K562 treated with DMSO at 1 percent for 4 hours (cell line): Measurements from ENCODE around the gene STX2. TPM values are rescaled to one million over a fixed set of nuclear protein-coding genes. Genes with fewer than 3 reads are reported as not detected.

ENCODE experiments used
- total RNA-seq: library from RNA; unstranded; fragments of 300-600 nt; gene quantifications from 2 replicates; pipeline ENCODE4 v1.2.3, GENCODE V29; 2022; ENCODE audit not compliant: insufficient read depth

STX2 gene
- 9.7 and 13.6 TPM in 2 replicates for total RNA-seq

DNA sequence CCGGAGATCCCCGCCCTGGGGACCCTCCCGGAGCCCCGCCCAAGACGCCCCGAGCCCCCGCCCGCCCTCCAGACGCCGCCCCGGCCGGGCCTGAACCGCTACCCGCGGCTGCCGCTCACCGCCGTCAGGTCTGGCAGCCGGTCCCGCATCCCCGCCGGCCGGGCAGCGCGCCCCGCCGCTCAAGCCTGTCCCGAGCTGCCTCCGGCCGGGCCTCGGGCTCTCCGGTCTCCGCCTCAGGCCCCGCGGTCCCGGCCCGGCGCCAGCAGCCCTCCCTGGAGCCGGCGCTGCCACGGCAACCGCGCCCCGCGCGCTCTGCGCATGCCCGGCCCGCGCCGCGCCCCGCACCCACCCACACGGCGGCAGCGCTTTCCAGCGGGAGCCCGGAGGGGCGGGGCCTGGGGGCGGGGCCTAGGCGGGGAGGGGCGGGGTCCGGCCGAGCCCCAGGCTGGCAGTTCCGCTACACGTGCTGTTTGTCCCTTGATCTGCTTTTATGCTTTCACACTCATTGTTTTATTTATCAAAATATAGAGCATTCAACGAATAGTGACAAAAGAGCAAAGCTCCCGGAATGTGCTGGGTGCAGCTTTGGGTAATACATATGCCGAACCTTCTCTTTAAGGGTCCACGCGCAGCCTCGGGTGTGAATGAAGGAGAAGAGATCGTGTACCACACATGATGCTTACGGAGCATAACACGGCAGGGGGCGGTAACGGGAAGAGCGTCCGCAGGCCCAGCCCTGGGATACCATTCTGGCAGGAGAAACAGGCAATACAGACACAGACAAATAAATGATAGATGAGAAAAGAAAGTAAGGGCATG lies at the start of gene STX2:
Gene STX2 (minus strand): TSS at position 300 of the 819 bp plus-strand sequence. CDS start 151 bp downstream, at position 149.

DNA sequence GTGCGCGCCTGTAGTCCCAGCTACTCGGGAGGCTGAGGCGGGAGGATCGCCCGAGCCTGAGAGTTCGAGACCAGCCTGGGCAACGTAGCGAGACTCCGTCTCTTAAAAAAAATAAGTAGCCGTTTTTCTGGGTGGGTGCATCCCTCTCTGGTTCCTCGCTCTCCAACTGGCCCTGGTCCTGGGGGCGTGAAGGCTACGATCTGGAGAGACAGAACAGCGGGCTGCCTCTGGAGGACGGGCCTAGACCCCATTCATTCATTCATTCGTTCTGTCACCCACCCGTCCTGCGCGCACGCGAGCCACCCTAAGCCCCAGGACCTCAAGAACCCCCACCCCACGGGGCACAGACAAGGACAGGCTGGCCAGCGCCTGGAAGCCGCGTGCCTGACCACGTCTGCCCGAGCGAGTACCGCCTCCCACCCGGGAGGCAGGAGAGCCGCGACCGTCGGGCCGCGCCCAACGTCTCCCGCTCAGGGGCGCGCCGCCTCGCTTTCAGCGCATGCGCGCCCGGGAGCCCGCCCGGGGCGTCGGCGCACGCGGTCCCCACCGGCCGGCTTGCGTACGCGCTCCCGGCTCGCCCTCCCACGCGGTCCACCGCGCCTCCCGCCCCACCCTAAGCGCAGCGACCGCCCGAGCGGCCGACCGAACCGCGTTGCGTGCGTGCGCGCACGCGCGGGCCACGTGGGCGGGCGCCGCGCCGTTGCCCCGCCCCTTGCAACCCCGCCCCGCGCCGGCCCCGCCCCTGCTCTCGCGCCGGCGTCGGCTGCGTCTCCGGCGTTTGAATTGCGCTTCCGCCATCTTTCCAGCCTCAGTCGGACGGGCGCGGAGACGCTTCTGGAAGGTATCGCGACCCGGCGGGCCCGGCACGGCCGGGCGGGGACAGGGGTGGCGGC lies 32.5 kb upstream of the STX2 start, which contains the start of gene RAN:
Gene RAN (plus strand): TSS at position 781 of the 893 bp plus-strand sequence. CDS start 528 bp downstream, outside the sequence.

Other genes starting within 250 kb of the STX2 start
- gene RIMBP2, start 123.0 kb downstream of the STX2 start, total RNA-seq = not detected in 2 replicates
- 504 and 529 TPM in 2 replicates for gene RAN, start 32.8 kb upstream of the STX2 start, total RNA-seq
- 7.4 and 14.8 TPM in 2 replicates for gene ADGRD1, start 114.7 kb upstream of the STX2 start, total RNA-seq